ENCODE results near the gene TTI1. TPM values are rescaled to one million over a fixed set of nuclear protein-coding genes. Genes with fewer than 3 reads are reported as not detected.

The TTI1 gene
- total RNA-seq, 1 experiment from 2014 or later = 26.6 TPM

DNA sequence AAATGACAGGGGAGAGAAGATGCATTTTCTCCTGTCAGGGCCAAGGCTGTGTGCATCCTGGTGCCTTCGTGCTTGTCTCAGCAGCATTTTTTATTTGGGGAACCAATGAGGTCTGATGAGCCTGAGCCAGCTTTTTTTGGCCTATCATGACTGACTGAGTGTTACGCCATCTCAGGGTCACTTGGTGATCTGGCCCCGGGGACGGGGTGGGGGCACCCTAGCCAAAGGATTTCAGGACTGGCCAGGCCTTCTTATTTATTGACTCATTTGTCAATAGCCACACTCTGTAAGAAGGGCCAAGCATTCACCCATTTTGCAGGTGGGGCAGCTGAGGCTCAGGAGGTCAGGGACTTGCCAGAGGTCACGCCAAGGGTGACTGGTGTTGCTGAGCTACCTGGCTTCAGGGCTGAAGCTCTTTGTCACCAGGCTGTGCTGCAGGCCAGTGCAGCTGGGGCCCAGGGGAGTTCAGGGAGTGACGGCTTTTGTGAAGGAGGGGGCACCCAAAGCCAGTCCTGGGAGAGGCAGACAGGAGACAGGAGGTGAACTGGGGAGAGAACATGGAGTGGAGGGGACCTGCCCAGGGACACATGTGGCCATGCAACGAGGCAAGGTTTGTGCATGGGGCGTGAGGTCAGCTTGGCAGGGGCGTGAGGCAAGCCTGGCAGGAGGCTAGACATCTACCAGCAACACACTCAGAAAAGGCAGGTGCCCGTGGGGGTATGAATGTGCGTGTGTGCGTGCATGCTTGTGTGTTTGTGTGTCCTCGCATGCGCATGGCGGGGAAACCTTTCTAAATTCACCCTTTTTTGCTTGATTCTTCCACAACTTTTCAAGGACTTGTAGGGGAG lies 99.2 kb downstream of the TTI1 start:
- H3K36me3 ChIP-seq (ENCODE audit: control insufficient read depth, insufficient read depth, low read length) = no peaks in the 10 kb centered on the region
- ChIA-PET POLR2A (no interaction called here), CTCF (no interaction called here)
- no peaks in the 10 kb centered on the region for H3K27me3 ChIP-seq (ENCODE audit: control insufficient read depth, insufficient read depth, low read length)
- ATAC-seq (no peak), DNase-seq (ENCODE audit: low read depth, low spot score) (no peak)
- intact Hi-C loops (cut with micrococcal nuclease; ENCODE audit: unreplicated experiment) (no loop called here), in situ Hi-C loops (cut with HindIII; ENCODE audit: low pct_unique_long_range_greater_than_20kb, low sequenced_read_pairs) (no loop called here)
- H3K4me1 ChIP-seq (ENCODE audit: control insufficient read depth, insufficient read depth, low read length) = no peaks in the 10 kb centered on the region
- H3K9me3 ChIP-seq (ENCODE audit: control insufficient read depth, insufficient read depth, low read depth, low read length) = no peaks in the 10 kb centered on the region
- H3K4me3 ChIP-seq (ENCODE audit: low read depth in 2 of 2, low read length in 2 of 2) = no peak overlapping the region
- H3K27ac ChIP-seq (ENCODE audit: low read length) = no peak overlapping the region
- TF ChIP-seq SIN3A (IDR thresholded peaks at IDR 0.05; ENCODE audit: borderline replicate concordance, insufficient read depth, low read depth, low read length) = no peak
- TF ChIP-seq, protein P1, sequence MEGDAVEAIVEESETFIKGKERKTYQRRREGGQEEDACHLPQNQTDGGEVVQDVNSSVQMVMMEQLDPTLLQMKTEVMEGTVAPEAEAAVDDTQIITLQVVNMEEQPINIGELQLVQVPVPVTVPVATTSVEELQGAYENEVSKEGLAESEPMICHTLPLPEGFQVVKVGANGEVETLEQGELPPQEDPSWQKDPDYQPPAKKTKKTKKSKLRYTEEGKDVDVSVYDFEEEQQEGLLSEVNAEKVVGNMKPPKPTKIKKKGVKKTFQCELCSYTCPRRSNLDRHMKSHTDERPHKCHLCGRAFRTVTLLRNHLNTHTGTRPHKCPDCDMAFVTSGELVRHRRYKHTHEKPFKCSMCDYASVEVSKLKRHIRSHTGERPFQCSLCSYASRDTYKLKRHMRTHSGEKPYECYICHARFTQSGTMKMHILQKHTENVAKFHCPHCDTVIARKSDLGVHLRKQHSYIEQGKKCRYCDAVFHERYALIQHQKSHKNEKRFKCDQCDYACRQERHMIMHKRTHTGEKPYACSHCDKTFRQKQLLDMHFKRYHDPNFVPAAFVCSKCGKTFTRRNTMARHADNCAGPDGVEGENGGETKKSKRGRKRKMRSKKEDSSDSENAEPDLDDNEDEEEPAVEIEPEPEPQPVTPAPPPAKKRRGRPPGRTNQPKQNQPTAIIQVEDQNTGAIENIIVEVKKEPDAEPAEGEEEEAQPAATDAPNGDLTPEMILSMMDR (IDR thresholded peaks at IDR 0.05) = no peak
- TF ChIP-seq TCF7L2 (IDR thresholded peaks at IDR 0.05; ENCODE audit: low read depth, low read length) = no peak
- TF ChIP-seq, protein P2, sequence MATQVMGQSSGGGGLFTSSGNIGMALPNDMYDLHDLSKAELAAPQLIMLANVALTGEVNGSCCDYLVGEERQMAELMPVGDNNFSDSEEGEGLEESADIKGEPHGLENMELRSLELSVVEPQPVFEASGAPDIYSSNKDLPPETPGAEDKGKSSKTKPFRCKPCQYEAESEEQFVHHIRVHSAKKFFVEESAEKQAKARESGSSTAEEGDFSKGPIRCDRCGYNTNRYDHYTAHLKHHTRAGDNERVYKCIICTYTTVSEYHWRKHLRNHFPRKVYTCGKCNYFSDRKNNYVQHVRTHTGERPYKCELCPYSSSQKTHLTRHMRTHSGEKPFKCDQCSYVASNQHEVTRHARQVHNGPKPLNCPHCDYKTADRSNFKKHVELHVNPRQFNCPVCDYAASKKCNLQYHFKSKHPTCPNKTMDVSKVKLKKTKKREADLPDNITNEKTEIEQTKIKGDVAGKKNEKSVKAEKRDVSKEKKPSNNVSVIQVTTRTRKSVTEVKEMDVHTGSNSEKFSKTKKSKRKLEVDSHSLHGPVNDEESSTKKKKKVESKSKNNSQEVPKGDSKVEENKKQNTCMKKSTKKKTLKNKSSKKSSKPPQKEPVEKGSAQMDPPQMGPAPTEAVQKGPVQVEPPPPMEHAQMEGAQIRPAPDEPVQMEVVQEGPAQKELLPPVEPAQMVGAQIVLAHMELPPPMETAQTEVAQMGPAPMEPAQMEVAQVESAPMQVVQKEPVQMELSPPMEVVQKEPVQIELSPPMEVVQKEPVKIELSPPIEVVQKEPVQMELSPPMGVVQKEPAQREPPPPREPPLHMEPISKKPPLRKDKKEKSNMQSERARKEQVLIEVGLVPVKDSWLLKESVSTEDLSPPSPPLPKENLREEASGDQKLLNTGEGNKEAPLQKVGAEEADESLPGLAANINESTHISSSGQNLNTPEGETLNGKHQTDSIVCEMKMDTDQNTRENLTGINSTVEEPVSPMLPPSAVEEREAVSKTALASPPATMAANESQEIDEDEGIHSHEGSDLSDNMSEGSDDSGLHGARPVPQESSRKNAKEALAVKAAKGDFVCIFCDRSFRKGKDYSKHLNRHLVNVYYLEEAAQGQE (IDR thresholded peaks at IDR 0.05; ENCODE audit: insufficient read depth in 1 of 2, low read depth in 2 of 2, low read length in 1 of 2) = no peak
- no peak for TF ChIP-seq POLR2AphosphoS5 (IDR thresholded peaks at IDR 0.05; ENCODE audit: low read depth, low read length)
- no TSS peak for BruUV-seq (replicated peaks)

Other genes with a start within 250 kb of the TTI1 start
- gene VSTM2L, start 130.3 kb downstream of the TTI1 start, total RNA-seq (2021; ENCODE audit: unreplicated experiment) = 16.0 TPM
- gene RPRD1B, start 290 bp upstream of the TTI1 start, total RNA-seq (2021; ENCODE audit: unreplicated experiment) = 33.6 TPM
- 113 TPM for gene TGM2, start 131.8 kb upstream of the TTI1 start, total RNA-seq (2021; ENCODE audit: unreplicated experiment)
- gene KIAA1755, start 227.3 kb upstream of the TTI1 start, total RNA-seq (2021; ENCODE audit: unreplicated experiment) = 0.08 TPM

Measured in Panc1 (cell line).